GM18861 (cell line): ENCODE data around the gene TGFB1I1.
"Not testable (repeated sequence)": the region's sequence is repeated elsewhere in the genome, so short reads cannot be mapped to it uniquely, and the experiment has no call there.

Experiments
- ATAC-seq: cut with Tn5 transposase; IDR thresholded peaks from one replicate; pipeline ENCODE4 v1.9.1; 2021; ENCODE audit not compliant: unreplicated experiment

The TGFB1I1 gene

GRCh38 chr16:31471875-31472708 is at the start of gene TGFB1I1:
TSS of gene TGFB1I1 (plus strand) at chr16:31472152. CDS start at chr16:31472189, 37 bp downstream.
- ATAC-seq = no peak

GRCh38 chr16:31423241-31423640 is 48.7 kb upstream of the TGFB1I1 start:
- ATAC-seq = no peak

GRCh38 chr16:31423801-31424200 is 48.2 kb upstream of the TGFB1I1 start:
- no peak for ATAC-seq

GRCh38 chr16:31427441-31428278 is 44.3 kb upstream of the TGFB1I1 start:
- ATAC-seq = no peak

- ATAC-seq = no peak
Measured at GRCh38 chr16:31428279-31428597, 43.7 kb upstream of the TGFB1I1 start, which contains the start of gene COX6A2. TSS of gene COX6A2 (minus strand) at chr16:31428360. CDS start at chr16:31428325, 35 bp downstream.

- ATAC-seq = no peak
Measured at GRCh38 chr16:31428638-31429247, 43.2 kb upstream of the TGFB1I1 start.

- no peak for ATAC-seq
Measured at GRCh38 chr16:31429314-31429713, 42.6 kb upstream of the TGFB1I1 start.

GRCh38 chr16:31429796-31430195 is 42.2 kb upstream of the TGFB1I1 start:
- ATAC-seq = no peak

- no peak for ATAC-seq
Measured at GRCh38 chr16:31430380-31431052, 41.4 kb upstream of the TGFB1I1 start.

GRCh38 chr16:31435341-31436220 is 36.4 kb upstream of the TGFB1I1 start:
- no peak for ATAC-seq

GRCh38 chr16:31436221-31437045 is 35.5 kb upstream of the TGFB1I1 start:
- no peak for ATAC-seq

- no peak for ATAC-seq
Measured at GRCh38 chr16:31438414-31438813, 33.5 kb upstream of the TGFB1I1 start.

- peak; percentile 42 for ATAC-seq
Measured at GRCh38 chr16:31439023-31439422, 32.9 kb upstream of the TGFB1I1 start.

- no peak for ATAC-seq
Measured at GRCh38 chr16:31439519-31439918, 32.4 kb upstream of the TGFB1I1 start.

- ATAC-seq = no peak
Measured at GRCh38 chr16:31440516-31441184, 31.3 kb upstream of the TGFB1I1 start.

- ATAC-seq = no peak
Measured at GRCh38 chr16:31441956-31442355, 30.0 kb upstream of the TGFB1I1 start.

- not testable (repeated sequence) for ATAC-seq
Measured at GRCh38 chr16:31445931-31446330, 26.0 kb upstream of the TGFB1I1 start.

GRCh38 chr16:31451201-31451600 is 20.8 kb upstream of the TGFB1I1 start:
- ATAC-seq = no peak
